ENCODE measurements around the gene SOCS4.
"Not testable (repeated sequence)": the region's sequence is repeated elsewhere in the genome, so short reads cannot be mapped to it uniquely, and the experiment has no call there.

Gene SOCS4

GRCh38 chr14:55052269-55052930 lies 25.4 kb downstream of the SOCS4 start:
- DNase-seq: peak; percentile 37

GRCh38 chr14:55053018-55053417 lies 26.0 kb downstream of the SOCS4 start:
- DNase-seq: no peak

- no peak for DNase-seq
Measured at GRCh38 chr14:55053500-55053899, 26.5 kb downstream of the SOCS4 start.

GRCh38 chr14:55054098-55054497 lies 27.1 kb downstream of the SOCS4 start:
- DNase-seq: no peak

- no peak for DNase-seq
Measured at GRCh38 chr14:55057919-55058318, 30.9 kb downstream of the SOCS4 start.

GRCh38 chr14:55059333-55059732 lies 32.3 kb downstream of the SOCS4 start:
- no peak for DNase-seq

- DNase-seq: no peak
Measured at GRCh38 chr14:55062517-55063351, 35.7 kb downstream of the SOCS4 start.

GRCh38 chr14:55064896-55065295 lies 37.9 kb downstream of the SOCS4 start:
- DNase-seq: not testable (repeated sequence)

- DNase-seq: no peak
Measured at GRCh38 chr14:55065411-55065810, 38.4 kb downstream of the SOCS4 start.

- no peak for DNase-seq
Measured at GRCh38 chr14:55066223-55066622, 39.2 kb downstream of the SOCS4 start.

GRCh38 chr14:55070981-55071411 lies 44.0 kb downstream of the SOCS4 start:
- DNase-seq: no peak

GRCh38 chr14:55071870-55072640 lies 45.0 kb downstream of the SOCS4 start:
- peak; percentile 39 for DNase-seq

GRCh38 chr14:55073856-55074255 lies 46.8 kb downstream of the SOCS4 start:
- no peak for DNase-seq

GRCh38 chr14:55074662-55075061 lies 47.6 kb downstream of the SOCS4 start:
- DNase-seq: peak; percentile 67

- DNase-seq: no peak
Measured at GRCh38 chr14:55075628-55076175, 48.7 kb downstream of the SOCS4 start.

GRCh38 chr14:55077170-55078151 lies 50.4 kb downstream of the SOCS4 start:
- DNase-seq: peak; percentile 34

GRCh38 chr14:55079961-55080360 lies 52.9 kb downstream of the SOCS4 start:
- not testable (repeated sequence) for DNase-seq

- no peak for DNase-seq
Measured at GRCh38 chr14:55084401-55085059, 57.5 kb downstream of the SOCS4 start.

- no peak for DNase-seq
Measured at GRCh38 chr14:55085060-55085660, 58.1 kb downstream of the SOCS4 start.

- no peak for DNase-seq
Measured at GRCh38 chr14:55086938-55087337, 59.9 kb downstream of the SOCS4 start.

GRCh38 chr14:55088356-55088755 lies 61.3 kb downstream of the SOCS4 start:
- no peak for DNase-seq
